Colonic mucosa (tissue), 4 donors: Measurements from ENCODE around the gene SIM2. TPM values are rescaled to one million over a fixed set of nuclear protein-coding genes. Genes with fewer than 3 reads are reported as not detected.

Source experiments
- DNase-seq: peaks from one replicate; pipeline ENCODE4 v3.0.0-alpha.2; 2020
- H3K27ac ChIP-seq: fragments of 200-600 bp; one replicate; pipeline ENCODE4 v1.8.0; 2021
- H3K27me3 ChIP-seq: fragments of 200-600 bp; one replicate; pipeline ENCODE4 v1.8.0; 2021
- H3K36me3 ChIP-seq: fragments of 200-600 bp; one replicate; pipeline ENCODE4 v1.8.0; 2021
- H3K4me1 ChIP-seq: fragments of 200-600 bp; one replicate; pipeline ENCODE4 v1.8.0; 2021; ENCODE audit warnings: mild to moderate bottlenecking
- H3K4me3 ChIP-seq: fragments of 200-600 bp; one replicate; pipeline ENCODE4 v1.8.0; 2021
- H3K9ac ChIP-seq, 2 donors: one replicate each; pipeline ENCODE4 v1.7.0; 2013; ENCODE audit warnings: control low read depth in 2 of 2, low read depth in 2 of 2, low read length in 2 of 2
- H3K9me3 ChIP-seq: fragments of 200-600 bp; one replicate; pipeline ENCODE4 v1.8.0; 2021
- intact Hi-C: fragments of 100-400 bp; cut with DNase I; formaldehyde crosslinking; loops from one replicate; pipeline ENCODE4 v1.14.1; 2022
- total RNA-seq, 2 donors: library from RNA; stranded (reverse); fragmentation: NEBNext Ultra II Directional in 1 of 2; extraction: Animal tissue kit (Norgen Biotek cat#: 25700) in 1 of 2; gene quantifications; one replicate each; pipeline ENCODE4 v1.2.1, GENCODE V29; 2021
- TF ChIP-seq, protein P1 (sequence below): fragments of 200-600 bp; IDR thresholded peaks from one replicate; pipeline ENCODE4 v1.8.0; 2022; ENCODE audit warnings: antibody characterized with exemption, mild to moderate bottlenecking
- donor health status: healthy.
- donor health status: DM: no; HTN: no; CAD: no.
- donor health status: DM: no; HTN: no; CAD: no.

The SIM2 gene
- total RNA-seq, 2 donors from 2014 or later: 0.07 to 0.08 TPM

DNA sequence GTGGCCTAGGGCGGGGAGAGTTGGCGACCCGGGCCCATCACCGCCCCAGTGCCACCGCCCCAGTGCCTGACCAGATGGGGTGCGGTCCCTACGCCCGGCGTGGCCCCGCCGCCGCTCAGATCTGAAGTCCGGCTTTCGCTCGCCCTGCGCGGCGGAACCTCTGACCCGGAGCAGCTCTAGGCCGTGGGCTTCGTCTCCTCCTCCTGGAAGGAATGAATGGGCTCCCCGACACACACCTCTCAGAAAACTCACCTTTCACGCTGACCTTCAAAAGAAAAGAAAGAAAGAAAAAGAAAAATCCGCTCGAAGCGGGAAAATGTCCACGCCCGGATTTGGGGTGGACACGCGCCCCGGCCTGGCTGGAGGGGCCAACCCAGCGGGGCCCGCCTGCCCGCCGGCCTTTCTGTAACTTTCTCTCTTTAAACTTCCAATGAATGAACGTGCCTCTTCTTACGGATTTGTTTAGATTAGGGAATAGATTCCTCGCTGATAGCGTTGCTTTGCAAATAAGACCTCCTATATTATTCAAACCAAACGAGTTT lies 5.4 kb upstream of the SIM2 start:
- Histone ChIP-seq H3K27me3 (peaks cover 79% of the 10 kb centered on the region), H3K4me3 (no peak overlapping the region), H3K36me3 (no peaks in the 10 kb centered on the region), H3K27ac (no peak overlapping the region), H3K9me3 (no peaks in the 10 kb centered on the region), H3K9ac (no peak overlapping the region), H3K4me1 (no peaks in the 10 kb centered on the region)
- DNase-seq: no peak
- TF ChIP-seq, protein P1, sequence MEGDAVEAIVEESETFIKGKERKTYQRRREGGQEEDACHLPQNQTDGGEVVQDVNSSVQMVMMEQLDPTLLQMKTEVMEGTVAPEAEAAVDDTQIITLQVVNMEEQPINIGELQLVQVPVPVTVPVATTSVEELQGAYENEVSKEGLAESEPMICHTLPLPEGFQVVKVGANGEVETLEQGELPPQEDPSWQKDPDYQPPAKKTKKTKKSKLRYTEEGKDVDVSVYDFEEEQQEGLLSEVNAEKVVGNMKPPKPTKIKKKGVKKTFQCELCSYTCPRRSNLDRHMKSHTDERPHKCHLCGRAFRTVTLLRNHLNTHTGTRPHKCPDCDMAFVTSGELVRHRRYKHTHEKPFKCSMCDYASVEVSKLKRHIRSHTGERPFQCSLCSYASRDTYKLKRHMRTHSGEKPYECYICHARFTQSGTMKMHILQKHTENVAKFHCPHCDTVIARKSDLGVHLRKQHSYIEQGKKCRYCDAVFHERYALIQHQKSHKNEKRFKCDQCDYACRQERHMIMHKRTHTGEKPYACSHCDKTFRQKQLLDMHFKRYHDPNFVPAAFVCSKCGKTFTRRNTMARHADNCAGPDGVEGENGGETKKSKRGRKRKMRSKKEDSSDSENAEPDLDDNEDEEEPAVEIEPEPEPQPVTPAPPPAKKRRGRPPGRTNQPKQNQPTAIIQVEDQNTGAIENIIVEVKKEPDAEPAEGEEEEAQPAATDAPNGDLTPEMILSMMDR: no peak
- intact Hi-C loops: no loop called here

DNA sequence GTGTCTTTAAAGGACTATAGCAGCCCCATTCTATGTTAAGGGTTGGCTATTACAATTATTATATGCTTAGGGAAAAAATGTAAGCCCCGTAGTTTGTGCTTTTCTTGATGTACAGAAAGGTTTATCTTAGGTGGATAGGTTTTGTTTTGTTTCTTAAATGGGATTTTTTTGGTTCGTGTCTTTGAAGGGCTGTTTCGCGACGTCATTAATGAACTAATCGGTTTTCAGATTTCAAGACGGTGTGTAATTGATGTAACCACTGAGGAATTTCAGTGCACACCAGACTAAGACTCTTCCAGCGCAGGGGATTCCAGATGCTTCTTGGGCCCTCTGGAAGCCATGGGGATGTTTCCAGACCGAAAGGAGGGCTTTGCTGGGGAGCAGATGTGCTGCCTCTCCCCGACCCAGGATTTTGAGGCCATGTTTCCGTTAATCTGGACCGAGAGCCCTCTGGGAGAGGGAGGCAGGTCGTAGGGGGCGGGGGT lies 4.8 kb upstream of the SIM2 start:
- Histone ChIP-seq H3K36me3 (no peaks in the 10 kb centered on the region), H3K9ac (no peak overlapping the region), H3K27me3 (peaks cover 84% of the 10 kb centered on the region), H3K4me3 (no peak overlapping the region), H3K27ac (no peak overlapping the region), H3K9me3 (no peaks in the 10 kb centered on the region), H3K4me1 (no peaks in the 10 kb centered on the region)
- intact Hi-C loops: no loop called here
- DNase-seq: no peak
- TF ChIP-seq, protein P1: no peak

DNA sequence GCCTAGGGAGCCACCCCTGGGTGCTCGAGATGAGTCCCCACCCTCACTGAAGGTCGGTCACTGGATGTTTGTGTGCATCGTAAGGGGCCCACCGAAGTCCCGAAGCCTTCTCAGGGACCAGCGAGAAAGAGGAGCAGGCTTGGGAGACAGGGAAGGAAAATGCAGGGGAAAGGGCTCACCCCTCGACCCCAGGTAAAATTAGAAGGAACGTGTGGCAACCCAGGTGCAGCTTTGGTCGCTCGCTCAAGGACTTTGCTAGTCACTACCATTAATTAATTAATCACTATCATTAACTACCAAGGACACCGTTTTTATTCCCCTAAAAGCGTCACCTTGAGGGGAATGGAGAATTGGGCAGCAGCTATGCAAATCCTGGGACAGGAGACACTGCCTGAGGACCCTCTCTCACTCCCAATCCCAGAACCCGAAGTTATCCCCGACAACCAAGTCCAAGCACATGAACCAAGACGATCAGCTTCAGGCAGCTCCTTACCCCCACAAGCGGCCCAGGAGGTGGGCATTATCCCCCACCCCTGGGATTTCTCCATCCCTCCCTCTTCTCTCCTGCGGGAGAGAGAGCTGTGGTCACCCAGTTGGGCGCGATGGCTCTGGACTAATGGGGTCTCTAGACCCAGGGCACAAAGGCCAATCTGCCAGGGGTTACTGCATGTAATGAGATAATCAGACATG lies 4.2 kb upstream of the SIM2 start:
- TF ChIP-seq, protein P1: no peak
- Histone ChIP-seq H3K27me3 (peaks cover 91% of the 10 kb centered on the region), H3K9ac (no peak overlapping the region), H3K36me3 (no peaks in the 10 kb centered on the region), H3K4me1 (no peaks in the 10 kb centered on the region), H3K9me3 (no peaks in the 10 kb centered on the region), H3K27ac (no peak overlapping the region), H3K4me3 (no peak overlapping the region)
- no peak for DNase-seq
- intact Hi-C loops: no loop called here

GRCh38 chr21:36695283-36695634 lies 3.7 kb upstream of the SIM2 start:
- no peaks in the 10 kb centered on the region for H3K36me3 ChIP-seq
- no peaks in the 10 kb centered on the region for H3K4me1 ChIP-seq
- no peak overlapping the region for H3K9ac ChIP-seq
- H3K9me3 ChIP-seq: no peaks in the 10 kb centered on the region
- DNase-seq: no peak
- TF ChIP-seq, protein P1: no peak
- H3K27ac ChIP-seq: no peak overlapping the region
- no peak overlapping the region for H3K4me3 ChIP-seq
- H3K27me3 ChIP-seq: peaks cover 91% of the 10 kb centered on the region
- intact Hi-C loops: no loop called here

DNA sequence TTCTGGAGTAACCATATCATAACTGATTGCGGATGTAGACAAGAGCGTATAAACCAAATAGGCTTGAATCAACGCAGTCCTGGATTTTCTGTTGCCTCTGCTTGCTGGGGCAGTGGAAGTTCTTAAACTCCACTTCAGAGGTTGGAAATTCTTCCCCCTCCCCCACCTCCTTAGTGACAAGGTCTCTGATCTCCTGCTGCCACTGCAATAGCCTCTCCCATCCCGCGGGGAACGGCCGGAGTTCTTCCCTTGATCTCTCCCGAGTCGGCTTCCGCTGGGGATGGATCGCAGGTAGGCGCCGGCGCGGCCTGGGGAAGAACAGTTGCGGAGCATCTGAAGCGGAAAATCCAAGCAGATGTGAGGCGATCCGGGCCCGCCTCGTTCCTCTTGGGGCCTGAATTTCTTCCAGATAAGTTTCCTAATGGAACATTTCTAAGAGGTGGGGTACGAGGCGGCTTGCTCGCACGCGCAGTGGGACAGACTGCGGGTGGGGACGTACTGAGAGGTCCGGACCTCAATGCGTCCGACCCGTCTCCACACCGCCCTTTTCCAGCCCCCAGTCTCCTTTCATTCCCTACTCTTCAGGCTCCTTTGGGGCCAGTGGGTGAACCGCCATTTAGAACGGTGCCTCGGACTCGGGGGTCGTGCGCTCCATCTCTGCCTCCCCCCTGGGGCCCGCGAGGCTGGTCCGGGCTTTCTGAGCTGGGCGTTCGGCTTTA lies 3.1 kb upstream of the SIM2 start:
- intact Hi-C loops: no loop called here
- DNase-seq: no peak
- H3K27ac ChIP-seq: no peak overlapping the region
- peaks cover 3% of the 10 kb centered on the region for H3K4me1 ChIP-seq
- TF ChIP-seq, protein P1: no peak
- H3K36me3 ChIP-seq: no peaks in the 10 kb centered on the region
- peaks cover 92% of the 10 kb centered on the region for H3K27me3 ChIP-seq
- no peak overlapping the region for H3K9ac ChIP-seq
- no peaks in the 10 kb centered on the region for H3K9me3 ChIP-seq
- H3K4me3 ChIP-seq: no peak overlapping the region
